Peyer's patch (tissue), 4 donors: ENCODE data around the gene TRIL.

ENCODE experiments used
- CTCF ChIP-seq, 6 experiments: fragments of 450-650 bp in 4 of 6; fragments of 200-600 bp in 2 of 6; sonication (generic) in 1 of 6; IDR thresholded peaks; one replicate each; pipeline ENCODE4 v1.5.1; 2017 to 2019; ENCODE audit warnings: antibody characterized with exemption in 6 of 6, mild to moderate bottlenecking in 3 of 6, moderate library complexity in 1 of 6
- POLR2A ChIP-seq, 2 donors: fragments of 450-650 bp; IDR thresholded peaks; one replicate each; pipeline ENCODE4 v1.5.1; 2017; ENCODE audit warnings: antibody characterized with exemption in 2 of 2, mild to moderate bottlenecking in 2 of 2, moderate library complexity in 2 of 2

GRCh38 chr7:28986028-28986764 is 28.1 kb upstream of the TRIL start:
- TF ChIP-seq CTCF (IDR thresholded peaks at IDR 0.05) (no peak), POLR2A (IDR thresholded peaks at IDR 0.05) (no peak)
